Omental fat pad (tissue), 4 donors: ENCODE measurements around the gene MAN1B1. TPM values are rescaled to one million over a fixed set of nuclear protein-coding genes. Genes with fewer than 3 reads are reported as not detected.

Experiments
- ATAC-seq: fragments of 150-250 bp; one replicate; pipeline ENCODE4 v1.9.1; 2016; ENCODE audit warnings: mild to moderate bottlenecking, moderate library complexity; ENCODE audit not compliant: low FRiP score
- DNase-seq: peaks from one replicate; pipeline ENCODE4 v3.0.0-alpha.2; 2019; ENCODE audit warnings: low spot score
- CTCF ChIP-seq, 3 donors: fragments of 450-650 bp; IDR thresholded peaks; one replicate each; pipeline ENCODE4 v1.5.1; 2016 to 2017; ENCODE audit warnings: antibody characterized with exemption in 3 of 3, mild to moderate bottlenecking in 3 of 3, moderate library complexity in 2 of 3
- total RNA-seq, 4 donors: library from RNA; depleted of rRNA; stranded (reverse); fragments of >200 nt; gene quantifications; one replicate each; pipeline ENCODE4 v1.1.0, GENCODE V29; 2016

Gene MAN1B1
- total RNA-seq, 4 donors from 2014 or later, result 30.2 to 39.9 (median 33.9) TPM

- ATAC-seq (no peak), DNase-seq (no peak)
- no peak for TF ChIP-seq CTCF (IDR thresholded peaks at IDR 0.05)
Measured at GRCh38 chr9:137066096-137066861, 20.5 kb upstream of the MAN1B1 start.

- TF ChIP-seq CTCF (IDR thresholded peaks at IDR 0.05), result peak in 1 of 3 donors; percentile 45
- ATAC-seq, result peak; percentile 51
- no peak for DNase-seq
Measured at GRCh38 chr9:137067860-137068538, 18.8 kb upstream of the MAN1B1 start.

- TF ChIP-seq CTCF (IDR thresholded peaks at IDR 0.05), result no peak
- ATAC-seq (no peak), DNase-seq (no peak)
Measured at GRCh38 chr9:137068539-137069507, 18.0 kb upstream of the MAN1B1 start.

- DNase-seq (no peak), ATAC-seq (no peak)
- no peak for TF ChIP-seq CTCF (IDR thresholded peaks at IDR 0.05)
Measured at GRCh38 chr9:137069508-137070091, 17.2 kb upstream of the MAN1B1 start.

GRCh38 chr9:137070201-137070905 is 16.4 kb upstream of the MAN1B1 start, which contains the start of gene SAPCD2:
Gene SAPCD2 (minus strand): TSS chr9:137070557. CDS start chr9:137070460, 97 bp downstream.
- ATAC-seq (peak; percentile 82), DNase-seq (peak; percentile 45)
- no peak for TF ChIP-seq CTCF (IDR thresholded peaks at IDR 0.05)

GRCh38 chr9:137070906-137071275 is 15.9 kb upstream of the MAN1B1 start:
- no peak for DNase-seq

More at GRCh38 chr9:137070906-137071275, 15.9 kb upstream of the MAN1B1 start:
- TF ChIP-seq CTCF (IDR thresholded peaks at IDR 0.05), result no peak
- no peak for ATAC-seq
